HG03108 (cell line): ENCODE results near the gene RHEX.
"Not testable (repeated sequence)": the region's sequence is repeated elsewhere in the genome, so short reads cannot be mapped to it uniquely, and the experiment has no call there.

Experiments
- ATAC-seq: cut with Tn5 transposase; IDR thresholded peaks from one replicate; pipeline ENCODE4 v1.9.1; 2021; ENCODE audit warnings: moderate library complexity; ENCODE audit not compliant: unreplicated experiment

The RHEX gene

GRCh38 chr1:206058927-206059292, 5.9 kb downstream of the RHEX start:
- ATAC-seq = no peak

DNA sequence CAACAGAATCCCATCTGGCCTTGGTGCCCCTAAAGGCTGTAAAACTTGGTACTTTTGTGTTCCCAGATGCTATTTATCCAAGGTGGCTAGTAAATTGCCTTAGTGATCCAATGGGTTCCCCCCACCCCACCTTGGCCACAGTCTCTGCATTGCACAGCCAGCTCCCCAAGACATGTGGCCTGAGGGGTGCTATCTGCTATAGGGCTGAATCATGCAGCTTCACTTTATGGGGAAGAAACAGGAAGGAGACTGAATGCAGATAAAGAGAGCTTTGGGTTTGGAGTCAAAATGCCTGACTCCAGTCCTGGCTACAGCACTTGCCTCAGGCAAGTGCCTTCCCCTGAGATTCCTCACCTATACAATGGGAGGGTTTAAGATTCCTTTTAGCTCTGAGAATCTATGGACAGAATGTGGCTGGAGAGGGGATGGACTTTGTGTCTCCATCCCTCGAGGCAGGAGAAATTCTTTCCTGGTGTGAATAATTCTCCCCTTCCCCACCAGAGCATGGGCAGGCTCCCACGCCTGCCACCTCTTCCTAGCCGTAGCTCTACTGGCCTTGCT, 6.5 kb downstream of the RHEX start:
- no peak for ATAC-seq

DNA sequence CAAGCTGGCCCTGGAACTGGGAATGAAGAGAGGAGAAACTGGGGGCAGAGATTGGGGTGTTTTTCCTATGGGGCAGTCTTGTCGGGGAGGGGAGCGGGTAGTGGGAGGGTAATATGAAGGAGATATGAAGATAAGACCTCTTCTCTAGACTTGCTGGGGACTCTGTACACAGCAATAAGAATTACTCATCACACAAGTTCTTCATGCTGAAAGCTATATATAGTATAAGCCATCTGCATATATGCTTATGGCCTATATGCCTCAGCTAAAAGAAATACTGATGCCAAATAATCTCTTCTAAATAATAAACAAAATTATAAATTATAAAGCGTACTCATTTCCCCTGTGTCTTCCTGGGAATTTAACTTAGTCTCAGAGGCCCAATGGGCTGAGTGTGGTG, 7.9 kb downstream of the RHEX start:
- ATAC-seq = no peak

DNA sequence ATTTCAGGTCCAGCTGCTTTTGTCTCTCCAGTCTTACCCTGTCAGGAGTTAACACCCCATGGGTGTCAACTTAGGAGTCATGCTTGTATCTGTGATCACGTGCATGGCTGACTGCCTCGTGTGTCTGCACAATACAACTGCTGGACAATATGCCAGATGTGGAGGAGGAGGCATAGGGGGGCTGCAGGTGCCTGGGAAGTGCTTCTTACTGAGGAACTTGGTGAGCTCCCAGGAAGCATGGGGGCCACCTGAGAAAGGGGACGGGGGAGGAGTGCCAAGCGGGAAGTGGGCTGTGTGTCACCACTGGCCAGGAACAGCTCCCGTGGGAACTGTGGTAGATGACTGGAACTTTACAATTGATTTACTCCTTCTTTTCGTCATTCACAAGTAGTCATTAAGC, 9.5 kb downstream of the RHEX start:
- no peak for ATAC-seq

DNA sequence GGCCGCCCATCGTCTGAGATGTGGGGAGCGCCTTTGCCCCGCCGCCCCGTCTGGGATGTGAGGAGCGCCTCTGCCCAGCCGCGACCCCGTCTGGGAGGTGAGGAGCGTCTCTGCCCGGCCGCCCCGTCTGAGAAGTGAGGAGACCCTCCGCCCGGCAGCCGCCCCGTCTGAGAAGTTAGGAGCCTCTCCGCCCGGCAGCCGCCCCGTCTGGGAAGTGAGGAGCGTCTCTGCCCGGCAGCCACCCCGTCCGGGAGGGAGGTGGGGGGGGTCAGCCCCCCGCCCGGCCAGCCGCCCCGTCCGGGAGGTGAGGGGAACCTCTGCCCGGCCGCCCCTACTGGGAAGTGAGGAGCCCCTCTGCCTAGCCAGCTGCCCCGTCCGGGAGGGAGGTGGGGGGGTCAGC, 11.0 kb downstream of the RHEX start:
- not testable (repeated sequence) for ATAC-seq

DNA sequence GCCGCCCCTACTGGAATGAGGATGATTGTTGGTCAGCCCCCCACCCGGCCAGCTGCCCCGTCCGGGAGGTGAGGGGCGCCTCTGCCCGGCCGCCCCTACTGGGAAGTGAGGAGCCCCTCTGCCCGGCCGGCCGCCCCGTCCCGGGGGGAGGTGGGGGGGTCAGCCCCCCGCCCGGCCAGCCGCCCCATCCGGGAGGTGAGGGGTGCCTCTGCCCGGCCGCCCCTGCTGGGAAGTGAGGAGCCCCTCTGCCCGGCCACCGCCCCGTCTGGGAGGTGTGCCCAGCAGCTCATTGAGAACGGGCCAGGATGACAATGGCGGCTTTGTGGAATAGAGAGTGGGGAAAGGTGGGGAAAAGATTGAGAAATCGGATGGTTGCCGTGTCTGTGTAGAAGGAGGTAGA, 11.5 kb downstream of the RHEX start:
- not testable (repeated sequence) for ATAC-seq

- no peak for ATAC-seq
These were observed 12.7 kb downstream of the RHEX start for GRCh38 chr1:206065547-206066145.

GRCh38 chr1:206066479-206067171, 13.7 kb downstream of the RHEX start:
- ATAC-seq = peak; percentile 88

- no peak for ATAC-seq
These were observed 14.7 kb downstream of the RHEX start for GRCh38 chr1:206067486-206068227.

- no peak for ATAC-seq
These were observed 15.3 kb downstream of the RHEX start for GRCh38 chr1:206068314-206068713.

GRCh38 chr1:206070627-206071304, 17.8 kb downstream of the RHEX start:
- no peak for ATAC-seq

GRCh38 chr1:206074839-206075238, 21.9 kb downstream of the RHEX start:
- ATAC-seq = no peak

DNA sequence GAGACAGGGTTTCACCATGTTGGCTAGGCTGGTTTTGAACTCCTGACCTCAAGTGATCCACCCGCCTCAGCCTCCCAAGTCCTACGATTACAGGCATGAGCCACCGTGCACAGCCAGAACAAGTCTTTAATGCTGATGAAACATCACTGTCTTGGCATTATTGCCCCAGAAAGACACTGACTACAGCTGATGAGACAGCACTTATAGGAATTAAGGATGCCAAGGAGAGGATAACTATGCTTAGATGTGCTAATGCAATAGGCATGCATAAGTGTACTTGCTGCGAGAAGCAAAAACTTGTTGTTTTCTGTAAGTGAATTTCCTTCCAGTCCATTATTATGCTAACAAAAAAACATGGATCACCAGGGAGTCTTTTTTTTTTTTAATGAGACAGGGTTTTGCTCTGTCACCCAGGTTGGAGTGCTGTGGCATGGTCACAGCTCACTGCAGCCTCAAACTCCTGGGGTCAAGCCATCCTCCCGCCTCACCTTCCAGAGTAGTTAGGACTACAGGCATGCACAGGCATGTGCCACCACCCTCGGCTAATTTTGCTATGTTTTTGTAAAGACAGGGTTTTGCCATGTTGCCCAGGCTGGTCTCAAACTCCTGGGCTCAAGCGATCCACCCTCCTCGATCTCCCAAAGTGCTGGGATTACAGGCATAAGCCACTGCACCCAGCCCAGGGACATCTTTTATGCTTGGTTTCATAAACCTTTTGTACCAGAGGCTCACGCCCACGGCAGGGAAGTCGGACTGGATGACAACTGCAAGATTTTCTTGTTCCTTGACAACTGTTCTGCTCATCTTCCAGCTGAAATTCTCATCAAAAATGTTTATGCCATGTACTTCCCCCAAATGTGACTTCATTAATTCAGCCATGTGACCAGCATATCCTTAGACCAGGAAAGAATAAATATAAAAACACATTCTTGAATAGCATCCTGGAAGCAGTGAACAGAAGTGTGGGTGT, 23.1 kb downstream of the RHEX start:
- ATAC-seq = no peak

- ATAC-seq = no peak
These were observed 26.2 kb downstream of the RHEX start for GRCh38 chr1:206079135-206079534.

DNA sequence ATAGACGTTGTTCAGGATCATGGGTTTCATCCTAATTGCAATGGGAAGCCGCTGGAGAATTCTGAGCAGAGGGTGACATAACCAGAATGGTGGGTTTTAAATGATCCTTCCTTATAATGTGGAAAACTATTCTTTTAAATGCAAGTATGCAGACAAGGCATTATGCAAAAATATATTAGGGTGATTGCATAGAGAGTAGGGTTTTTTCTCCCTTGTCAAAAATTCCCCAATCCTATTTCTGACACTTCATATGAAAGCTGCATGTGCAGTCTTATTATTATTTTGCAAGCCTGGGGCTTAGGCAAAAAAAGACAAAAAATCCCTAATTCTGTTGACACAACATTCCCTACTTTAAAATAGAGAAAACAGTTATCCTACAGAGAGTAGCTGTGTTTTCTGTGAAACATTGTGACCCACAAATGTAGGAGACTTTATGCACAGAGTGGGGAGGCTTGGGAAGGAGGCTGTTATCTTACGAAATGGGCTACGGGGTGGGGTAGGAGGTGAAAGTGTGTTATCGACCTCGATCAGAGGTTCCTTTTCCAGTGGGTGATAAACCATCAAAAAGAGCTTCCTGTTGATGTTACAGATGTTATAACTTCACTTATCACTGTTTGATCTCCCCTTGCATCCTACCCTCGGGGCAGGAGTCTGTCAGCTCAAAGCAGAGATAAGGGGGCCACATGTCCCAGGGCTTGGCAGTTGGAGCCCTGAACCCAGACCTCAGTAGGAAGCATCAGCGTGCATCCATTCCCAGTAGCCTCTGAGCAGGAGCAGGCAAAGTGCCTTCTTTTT, 27.2 kb downstream of the RHEX start:
- no peak for ATAC-seq

- ATAC-seq = no peak
These were observed 28.9 kb downstream of the RHEX start for GRCh38 chr1:206081856-206082255.

- ATAC-seq = no peak
These were observed 30.1 kb downstream of the RHEX start for GRCh38 chr1:206082831-206083695.

- ATAC-seq = no peak
These were observed 30.8 kb downstream of the RHEX start for GRCh38 chr1:206083750-206084149.
